ENCODE measurements around the gene CSNK2A2.

Gene CSNK2A2

GRCh38 chr16:58198022-58198683 is at the start of gene CSNK2A2:
CSNK2A2 (minus strand) TSS chr16:58198106; CDS start chr16:58197736, 370 bp downstream.
- DNase-seq, result peak; percentile 71

GRCh38 chr16:58243528-58244004 is 45.7 kb upstream of the CSNK2A2 start:
- peak; percentile 31 for DNase-seq

GRCh38 chr16:58236831-58237230 is 38.9 kb upstream of the CSNK2A2 start:
- no peak for DNase-seq

GRCh38 chr16:58236231-58236690 is 38.4 kb upstream of the CSNK2A2 start:
- DNase-seq, result peak; percentile 66

- no peak for DNase-seq
Measured at GRCh38 chr16:58235663-58236062, 37.8 kb upstream of the CSNK2A2 start.

- DNase-seq, result no peak
Measured at GRCh38 chr16:58234831-58235595, 37.1 kb upstream of the CSNK2A2 start.

GRCh38 chr16:58230259-58230658 is 32.4 kb upstream of the CSNK2A2 start:
- no peak for DNase-seq

GRCh38 chr16:58226790-58227189 is 28.9 kb upstream of the CSNK2A2 start:
- DNase-seq, result no peak

- no peak for DNase-seq
Measured at GRCh38 chr16:58225965-58226602, 28.2 kb upstream of the CSNK2A2 start.

- no peak for DNase-seq
Measured at GRCh38 chr16:58222532-58223316, 24.8 kb upstream of the CSNK2A2 start.

GRCh38 chr16:58219432-58219831 is 21.5 kb upstream of the CSNK2A2 start:
- DNase-seq, result no peak

- no peak for DNase-seq
Measured at GRCh38 chr16:58218786-58219185, 20.9 kb upstream of the CSNK2A2 start.

- DNase-seq, result no peak
Measured at GRCh38 chr16:58217311-58217925, 19.5 kb upstream of the CSNK2A2 start.

GRCh38 chr16:58212824-58213655 is 15.1 kb upstream of the CSNK2A2 start:
- DNase-seq, result no peak

- peak; percentile 51 for DNase-seq
Measured at GRCh38 chr16:58211846-58212245, 13.9 kb upstream of the CSNK2A2 start.

GRCh38 chr16:58211245-58211644 is 13.3 kb upstream of the CSNK2A2 start:
- no peak for DNase-seq

- DNase-seq, result no peak
Measured at GRCh38 chr16:58205276-58206036, 7.5 kb upstream of the CSNK2A2 start.

GRCh38 chr16:58201163-58201562 is 3.3 kb upstream of the CSNK2A2 start:
- DNase-seq, result no peak

- DNase-seq, result no peak
Measured at GRCh38 chr16:58200004-58200797, 2.3 kb upstream of the CSNK2A2 start.

Data from OCI-M1 (cell line).